ENCODE measurements around the gene PIK3R3. TPM values are rescaled to one million over a fixed set of nuclear protein-coding genes. Genes with fewer than 3 reads are reported as not detected.

Gene PIK3R3
- total RNA-seq, 1 experiment from 2014 or later: 36.3 TPM

DNA sequence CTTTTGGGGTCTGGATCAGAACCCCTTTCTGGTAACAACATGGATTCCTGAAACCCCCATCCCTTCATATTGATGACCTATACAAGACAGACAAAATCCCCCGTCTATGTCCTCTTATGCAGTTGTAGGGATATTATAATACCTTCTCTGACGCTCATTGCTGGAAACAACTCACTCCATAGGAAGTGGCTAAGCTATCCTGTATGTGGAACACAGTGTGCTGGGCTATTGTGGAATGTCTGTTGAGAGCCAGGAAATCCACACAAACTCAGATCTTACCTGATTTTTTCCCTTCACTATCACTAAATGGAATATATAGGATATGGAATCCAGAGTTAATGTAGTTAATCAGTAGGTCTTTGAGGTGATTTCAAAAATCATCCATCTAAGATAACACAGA, 17.7 kb upstream of the PIK3R3 start:
- H3K4me3 ChIP-seq (ENCODE audit: low read depth in 2 of 2, low read length in 2 of 2): no peak overlapping the region
- H3K4me1 ChIP-seq (ENCODE audit: control insufficient read depth, insufficient read depth, low read length): no peaks in the 10 kb centered on the region
- ATAC-seq: no peak
- no peak overlapping the region for H3K27ac ChIP-seq (ENCODE audit: low read length)
- in situ Hi-C loops (cut with HindIII; ENCODE audit: low pct_unique_long_range_greater_than_20kb, low sequenced_read_pairs) (no loop called here), intact Hi-C loops (cut with micrococcal nuclease; ENCODE audit: unreplicated experiment) (no loop called here)
- ChIA-PET CTCF (no interaction called here), POLR2A (no interaction called here)
- H3K9me3 ChIP-seq (ENCODE audit: control insufficient read depth, insufficient read depth, low read depth, low read length): no peaks in the 10 kb centered on the region
- TF ChIP-seq, protein P1, sequence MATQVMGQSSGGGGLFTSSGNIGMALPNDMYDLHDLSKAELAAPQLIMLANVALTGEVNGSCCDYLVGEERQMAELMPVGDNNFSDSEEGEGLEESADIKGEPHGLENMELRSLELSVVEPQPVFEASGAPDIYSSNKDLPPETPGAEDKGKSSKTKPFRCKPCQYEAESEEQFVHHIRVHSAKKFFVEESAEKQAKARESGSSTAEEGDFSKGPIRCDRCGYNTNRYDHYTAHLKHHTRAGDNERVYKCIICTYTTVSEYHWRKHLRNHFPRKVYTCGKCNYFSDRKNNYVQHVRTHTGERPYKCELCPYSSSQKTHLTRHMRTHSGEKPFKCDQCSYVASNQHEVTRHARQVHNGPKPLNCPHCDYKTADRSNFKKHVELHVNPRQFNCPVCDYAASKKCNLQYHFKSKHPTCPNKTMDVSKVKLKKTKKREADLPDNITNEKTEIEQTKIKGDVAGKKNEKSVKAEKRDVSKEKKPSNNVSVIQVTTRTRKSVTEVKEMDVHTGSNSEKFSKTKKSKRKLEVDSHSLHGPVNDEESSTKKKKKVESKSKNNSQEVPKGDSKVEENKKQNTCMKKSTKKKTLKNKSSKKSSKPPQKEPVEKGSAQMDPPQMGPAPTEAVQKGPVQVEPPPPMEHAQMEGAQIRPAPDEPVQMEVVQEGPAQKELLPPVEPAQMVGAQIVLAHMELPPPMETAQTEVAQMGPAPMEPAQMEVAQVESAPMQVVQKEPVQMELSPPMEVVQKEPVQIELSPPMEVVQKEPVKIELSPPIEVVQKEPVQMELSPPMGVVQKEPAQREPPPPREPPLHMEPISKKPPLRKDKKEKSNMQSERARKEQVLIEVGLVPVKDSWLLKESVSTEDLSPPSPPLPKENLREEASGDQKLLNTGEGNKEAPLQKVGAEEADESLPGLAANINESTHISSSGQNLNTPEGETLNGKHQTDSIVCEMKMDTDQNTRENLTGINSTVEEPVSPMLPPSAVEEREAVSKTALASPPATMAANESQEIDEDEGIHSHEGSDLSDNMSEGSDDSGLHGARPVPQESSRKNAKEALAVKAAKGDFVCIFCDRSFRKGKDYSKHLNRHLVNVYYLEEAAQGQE (IDR thresholded peaks at IDR 0.05; ENCODE audit: insufficient read depth in 1 of 2, low read depth in 2 of 2, low read length in 1 of 2): no peak
- TF ChIP-seq SIN3A (IDR thresholded peaks at IDR 0.05; ENCODE audit: borderline replicate concordance, insufficient read depth, low read depth, low read length) (no peak), POLR2AphosphoS5 (IDR thresholded peaks at IDR 0.05; ENCODE audit: low read depth, low read length) (no peak), TCF7L2 (IDR thresholded peaks at IDR 0.05; ENCODE audit: low read depth, low read length) (no peak)
- TF ChIP-seq, protein P2, sequence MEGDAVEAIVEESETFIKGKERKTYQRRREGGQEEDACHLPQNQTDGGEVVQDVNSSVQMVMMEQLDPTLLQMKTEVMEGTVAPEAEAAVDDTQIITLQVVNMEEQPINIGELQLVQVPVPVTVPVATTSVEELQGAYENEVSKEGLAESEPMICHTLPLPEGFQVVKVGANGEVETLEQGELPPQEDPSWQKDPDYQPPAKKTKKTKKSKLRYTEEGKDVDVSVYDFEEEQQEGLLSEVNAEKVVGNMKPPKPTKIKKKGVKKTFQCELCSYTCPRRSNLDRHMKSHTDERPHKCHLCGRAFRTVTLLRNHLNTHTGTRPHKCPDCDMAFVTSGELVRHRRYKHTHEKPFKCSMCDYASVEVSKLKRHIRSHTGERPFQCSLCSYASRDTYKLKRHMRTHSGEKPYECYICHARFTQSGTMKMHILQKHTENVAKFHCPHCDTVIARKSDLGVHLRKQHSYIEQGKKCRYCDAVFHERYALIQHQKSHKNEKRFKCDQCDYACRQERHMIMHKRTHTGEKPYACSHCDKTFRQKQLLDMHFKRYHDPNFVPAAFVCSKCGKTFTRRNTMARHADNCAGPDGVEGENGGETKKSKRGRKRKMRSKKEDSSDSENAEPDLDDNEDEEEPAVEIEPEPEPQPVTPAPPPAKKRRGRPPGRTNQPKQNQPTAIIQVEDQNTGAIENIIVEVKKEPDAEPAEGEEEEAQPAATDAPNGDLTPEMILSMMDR (IDR thresholded peaks at IDR 0.05): no peak
- no TSS peak for BruUV-seq (replicated peaks)
- H3K27me3 ChIP-seq (ENCODE audit: control insufficient read depth, insufficient read depth, low read length): no peaks in the 10 kb centered on the region
- H3K36me3 ChIP-seq (ENCODE audit: control insufficient read depth, insufficient read depth, low read length): no peaks in the 10 kb centered on the region
- no peak for DNase-seq (ENCODE audit: low read depth, low spot score)

DNA sequence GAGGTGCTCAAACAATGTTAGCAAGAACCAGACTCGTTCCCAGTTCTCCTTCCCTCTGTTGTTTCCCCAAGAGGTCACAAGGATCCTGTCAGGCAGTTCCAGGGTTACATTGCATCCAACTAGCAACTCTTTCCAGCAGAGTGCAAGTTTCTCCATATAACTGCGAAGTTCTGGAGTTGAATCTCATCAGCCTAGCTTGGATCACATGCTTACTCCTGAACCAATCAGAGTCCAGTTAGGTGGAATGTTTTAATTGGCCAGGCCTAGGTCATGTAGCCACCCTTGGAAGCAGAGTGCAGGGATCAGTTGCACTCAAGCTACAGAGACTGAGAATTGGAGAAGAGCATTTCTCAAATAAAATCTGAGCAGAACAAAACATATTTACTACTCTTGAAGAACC, 15.9 kb upstream of the PIK3R3 start:
- Histone ChIP-seq H3K9me3 (ENCODE audit: control insufficient read depth, insufficient read depth, low read depth, low read length) (no peaks in the 10 kb centered on the region), H3K4me3 (ENCODE audit: low read depth in 2 of 2, low read length in 2 of 2) (no peak overlapping the region), H3K36me3 (ENCODE audit: control insufficient read depth, insufficient read depth, low read length) (no peaks in the 10 kb centered on the region), H3K27ac (ENCODE audit: low read length) (no peak overlapping the region), H3K4me1 (ENCODE audit: control insufficient read depth, insufficient read depth, low read length) (no peaks in the 10 kb centered on the region), H3K27me3 (ENCODE audit: control insufficient read depth, insufficient read depth, low read length) (no peaks in the 10 kb centered on the region)
- ChIA-PET POLR2A (no interaction called here), CTCF (no interaction called here)
- no TSS peak for BruUV-seq (replicated peaks)
- no peak for ATAC-seq
- DNase-seq (ENCODE audit: low read depth, low spot score): no peak
- in situ Hi-C loops (cut with HindIII; ENCODE audit: low pct_unique_long_range_greater_than_20kb, low sequenced_read_pairs) (no loop called here), intact Hi-C loops (cut with micrococcal nuclease; ENCODE audit: unreplicated experiment) (no loop called here)
- TF ChIP-seq TCF7L2 (IDR thresholded peaks at IDR 0.05; ENCODE audit: low read depth, low read length) (no peak), POLR2AphosphoS5 (IDR thresholded peaks at IDR 0.05; ENCODE audit: low read depth, low read length) (no peak), SIN3A (IDR thresholded peaks at IDR 0.05; ENCODE audit: borderline replicate concordance, insufficient read depth, low read depth, low read length) (no peak)
- TF ChIP-seq, protein P1 (IDR thresholded peaks at IDR 0.05; ENCODE audit: insufficient read depth in 1 of 2, low read depth in 2 of 2, low read length in 1 of 2): no peak
- TF ChIP-seq, protein P2 (IDR thresholded peaks at IDR 0.05): no peak

All from Panc1 (cell line).